Activated CD4-positive, alpha-beta T cell treated with anti-CD3 and anti-CD28 coated beads for 48 hours (primary cell): ENCODE measurements around the gene DDX56.

Experiments
- DNase-seq: peaks from one replicate; pipeline ENCODE4 v3.0.0-alpha.2; 2020

Gene DDX56

DNA sequence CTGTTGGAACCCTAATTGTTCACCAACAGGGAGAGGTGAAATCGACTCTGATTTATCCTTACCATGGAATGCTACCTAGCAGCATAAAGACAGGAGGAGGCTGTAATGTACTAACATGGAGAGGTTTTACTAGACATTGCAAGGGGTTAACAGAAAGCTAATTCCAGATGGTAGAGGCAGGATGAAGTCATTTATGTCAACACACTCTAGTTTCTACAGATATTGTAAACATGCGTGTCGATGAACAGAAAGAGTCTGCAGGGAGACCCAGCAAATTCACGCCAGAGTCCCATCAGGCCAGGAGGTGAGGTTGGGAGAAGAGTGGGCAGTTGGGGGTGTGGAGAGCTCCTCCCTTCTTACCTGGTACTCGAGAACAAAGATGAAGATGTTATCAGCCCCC lies 39.6 kb downstream of the DDX56 start:
- no peak for DNase-seq

DNA sequence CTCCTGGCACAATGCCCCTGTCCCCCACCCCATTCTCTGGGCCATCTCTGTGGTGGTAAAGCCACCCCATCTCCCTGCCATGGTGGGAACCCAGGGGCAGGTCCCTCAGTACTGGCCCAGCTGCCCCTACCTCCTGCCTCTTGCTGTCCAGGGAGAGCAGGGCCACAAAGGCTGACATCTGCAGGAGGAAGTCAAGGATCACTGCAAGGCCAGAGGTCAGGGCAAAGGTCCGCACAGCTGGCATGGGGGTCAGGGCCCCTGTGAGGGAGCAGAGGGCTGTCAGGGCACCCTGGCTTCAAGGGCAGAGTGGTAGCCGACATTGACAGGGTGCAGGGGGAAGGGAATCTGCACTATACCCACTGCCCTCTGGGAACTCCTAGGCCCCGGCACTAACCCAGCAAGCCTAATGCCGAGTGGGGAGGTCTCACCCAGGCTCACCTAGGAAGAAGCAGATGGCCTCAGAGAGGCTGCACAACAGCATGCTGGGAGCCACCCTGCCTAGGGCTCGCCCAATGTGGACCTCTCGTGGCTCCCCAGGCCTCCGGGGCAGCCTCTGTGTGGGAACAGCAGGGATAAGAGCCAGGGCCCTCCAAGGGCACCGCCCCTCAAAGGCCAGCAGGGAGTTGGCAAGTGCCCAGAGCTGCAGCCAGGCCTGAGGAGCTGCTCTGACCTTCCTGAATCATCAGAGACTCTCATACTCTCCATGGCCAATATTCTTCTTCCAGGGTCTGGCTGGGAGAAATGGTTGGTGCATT lies 40.2 kb downstream of the DDX56 start:
- no peak for DNase-seq

DNA sequence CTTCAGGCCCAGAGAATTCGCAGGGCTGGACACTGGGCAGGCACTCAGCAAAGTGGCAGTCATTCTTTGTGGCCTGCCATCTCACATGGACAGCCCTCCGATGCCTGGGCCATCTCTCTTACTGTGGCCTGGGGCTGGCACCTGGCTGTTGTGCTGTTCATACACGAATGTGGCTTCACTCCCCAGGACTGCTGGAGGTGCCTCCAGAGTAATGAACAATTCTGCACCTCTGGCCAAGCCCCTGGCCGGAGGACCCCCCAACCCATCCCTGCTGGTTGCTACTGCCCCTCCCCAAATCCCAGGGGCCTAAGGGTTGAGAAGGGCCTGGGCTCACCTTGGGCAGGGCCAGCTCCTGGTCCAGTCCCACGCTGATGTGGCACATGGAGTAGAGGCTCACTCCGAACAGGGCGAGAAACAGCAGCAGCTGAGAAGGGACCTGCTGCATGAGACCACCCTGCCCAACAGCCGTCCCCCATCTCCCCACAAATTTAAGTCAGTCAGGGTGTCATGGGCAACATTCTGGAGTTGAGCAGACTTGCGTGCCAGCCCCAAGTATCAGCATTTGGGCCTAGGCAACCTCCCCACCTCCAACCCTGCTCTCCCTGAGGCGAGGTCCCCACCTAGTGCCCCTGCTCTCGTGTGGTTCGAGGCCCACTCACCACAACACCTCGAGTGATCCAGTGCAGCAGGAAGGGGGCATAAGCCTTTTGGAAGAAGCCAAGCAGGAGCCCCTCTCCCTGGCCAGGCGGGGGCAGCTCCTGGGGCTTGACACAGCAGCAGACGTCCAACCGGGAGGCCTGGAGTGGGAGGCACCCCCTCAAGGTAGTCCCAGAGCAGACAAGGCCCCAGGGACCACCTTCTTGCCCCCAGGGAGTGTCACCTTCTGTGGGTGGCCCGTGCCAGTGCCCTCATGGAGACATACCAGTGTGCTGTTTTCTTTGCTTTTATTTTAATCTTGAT lies 42.0 kb downstream of the DDX56 start:
- DNase-seq = no peak

- no peak for DNase-seq
Measured at GRCh38 chr7:44530990-44531389, 42.7 kb downstream of the DDX56 start.

DNA sequence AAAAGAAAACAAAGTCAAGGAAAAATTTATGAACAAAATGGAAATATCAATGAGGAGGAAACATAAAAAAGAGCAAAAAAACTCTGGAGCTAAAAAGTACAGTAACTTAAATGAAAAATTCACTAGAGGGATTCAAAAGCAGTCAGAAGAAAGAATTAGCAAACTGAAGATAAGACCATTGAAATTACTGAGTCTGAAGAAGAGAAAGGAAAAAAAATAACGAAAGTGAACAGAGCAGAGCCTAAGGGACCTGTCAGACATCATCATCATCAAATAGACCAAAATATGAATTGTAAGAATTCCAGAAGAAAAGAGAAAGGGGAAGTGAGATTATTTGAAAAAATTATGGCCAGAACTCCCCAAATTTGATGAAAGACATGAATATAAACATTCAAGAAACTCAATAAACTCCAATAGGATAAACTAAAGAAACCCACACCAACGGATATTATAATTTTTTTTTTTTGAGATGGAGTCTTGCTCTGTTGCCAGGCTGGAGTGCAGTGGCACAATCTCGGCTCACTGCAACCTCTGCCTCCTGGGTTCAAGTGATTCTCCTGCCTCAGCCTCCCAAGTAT lies 48.8 kb downstream of the DDX56 start:
- no peak for DNase-seq

DNA sequence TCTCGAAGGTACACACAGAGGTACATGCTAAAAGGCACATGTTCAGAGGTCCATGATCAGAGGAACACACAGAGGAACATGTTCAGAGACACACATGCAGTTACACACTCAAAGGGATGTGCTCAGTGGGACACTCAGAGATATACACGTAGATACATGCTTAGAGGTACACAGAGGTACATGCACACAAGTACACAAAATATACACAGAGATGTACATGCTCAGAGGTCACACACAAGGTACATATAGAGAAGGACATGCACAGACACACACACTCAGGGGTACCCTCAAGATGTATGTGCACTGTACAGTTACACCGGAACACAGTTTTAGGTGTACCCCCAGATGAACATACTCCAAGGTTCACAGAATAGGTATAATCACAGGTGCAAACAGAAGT lies 51.4 kb downstream of the DDX56 start:
- DNase-seq = no peak

DNA sequence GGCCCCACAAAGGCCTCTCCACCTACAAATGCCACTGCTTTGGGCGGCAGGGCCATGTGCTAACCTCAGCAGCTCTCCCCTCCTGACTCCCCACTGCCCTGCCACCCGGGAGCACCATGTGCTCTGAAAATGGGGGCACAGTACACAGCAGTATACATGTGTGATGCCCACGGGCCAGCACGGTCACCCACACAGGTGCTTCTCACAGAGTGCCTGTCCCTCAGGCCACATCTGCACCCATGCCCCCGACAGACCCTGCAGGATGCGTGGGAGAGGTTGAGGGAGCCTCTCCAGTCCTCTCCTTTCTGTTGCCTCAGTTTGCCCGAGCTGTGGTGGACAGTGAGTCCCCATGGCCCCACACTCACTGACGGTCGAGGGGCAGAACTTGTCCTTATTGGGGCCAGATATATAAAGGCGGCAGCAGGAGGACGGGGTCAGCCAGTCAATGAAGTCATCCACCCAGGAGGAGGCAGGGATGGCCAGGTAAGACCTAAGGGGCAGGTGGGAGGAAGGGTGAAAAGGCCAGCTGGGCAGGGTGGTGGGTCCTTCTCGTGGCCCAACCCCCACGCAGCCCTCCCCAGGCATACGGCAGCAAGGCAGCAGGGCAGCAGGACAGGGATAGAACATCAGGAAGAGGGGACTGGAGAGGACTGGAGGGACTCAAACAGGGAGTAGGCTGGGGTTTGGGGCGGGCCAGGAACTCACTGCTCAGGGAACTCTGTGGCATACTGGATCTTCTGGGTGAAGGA lies 52.2 kb downstream of the DDX56 start:
- no peak for DNase-seq

GRCh38 chr7:44520574-44520973 lies 53.1 kb downstream of the DDX56 start:
- no peak for DNase-seq

DNA sequence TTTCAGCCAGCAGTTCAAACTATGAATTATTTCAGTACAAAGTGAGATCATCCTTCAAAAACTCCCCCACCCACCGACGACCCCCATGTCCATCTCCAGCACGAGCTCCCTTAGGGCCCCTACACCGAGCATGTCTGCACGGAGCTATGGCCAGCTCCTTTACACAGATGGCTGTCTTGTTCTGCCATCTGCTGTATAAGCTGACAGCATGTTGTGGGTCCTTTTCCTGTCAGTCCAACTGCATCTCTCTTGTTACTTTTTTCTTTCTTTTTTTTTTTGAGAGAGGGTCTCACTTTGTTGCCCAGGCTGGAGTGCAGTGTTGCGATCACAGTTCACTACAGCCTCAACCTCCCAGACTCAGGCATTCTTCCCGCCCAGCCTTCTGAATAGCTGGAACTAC lies 54.2 kb downstream of the DDX56 start:
- no peak for DNase-seq

GRCh38 chr7:44518761-44519160 lies 54.9 kb downstream of the DDX56 start:
- no peak for DNase-seq

- no peak for DNase-seq
Measured at GRCh38 chr7:44517175-44517574, 56.5 kb downstream of the DDX56 start.
